ENCODE results near the gene CFAP68.

GRCh38 chr11:111843661-111844060 is 35.7 kb upstream of the CFAP68 start:
- TF ChIP-seq CTCF (IDR thresholded peaks at IDR 0.05 in 2 of 3, conservative IDR thresholded peaks at IDR 0.05 in 1 of 3; ENCODE audit: borderline replicate concordance in 1 of 3, insufficient read depth in 1 of 3, low read depth in 2 of 3, low read length in 2 of 3): no peak
- TF ChIP-seq EZH2 (IDR thresholded peaks at IDR 0.05): no peak
- TF ChIP-seq ZFX (IDR thresholded peaks at IDR 0.05): no peak
- TF ChIP-seq POLR2A (IDR thresholded peaks at IDR 0.05; ENCODE audit: borderline replicate concordance, extremely low read depth, insufficient read depth, insufficient read length): no peak
- no peak for TF ChIP-seq EZH2phosphoT487 (IDR thresholded peaks at IDR 0.05; ENCODE audit: borderline replicate concordance)
- TF ChIP-seq ATF3 (IDR thresholded peaks at IDR 0.05): no peak
- TF ChIP-seq ZBTB33 (IDR thresholded peaks at IDR 0.05; ENCODE audit: extremely low read depth, insufficient replicate concordance, low read length): no peak
- TF ChIP-seq POLR2AphosphoS5 (IDR thresholded peaks at IDR 0.05; ENCODE audit: low read depth, low read length): no peak
- TF ChIP-seq CEBPB (IDR thresholded peaks at IDR 0.05; ENCODE audit: low read depth): no peak
- no peak for TF ChIP-seq RAD21 (IDR thresholded peaks at IDR 0.05; ENCODE audit: low read depth)
- TF ChIP-seq REST (IDR thresholded peaks at IDR 0.05; ENCODE audit: low read depth): no peak
- TF ChIP-seq MAX (IDR thresholded peaks at IDR 0.05): no peak
